Testis (tissue), 2 donors: ENCODE results near the gene NOTCH1.

ENCODE experiments used
- CTCF ChIP-seq, 3 experiments: fragments of 450-650 bp in 2 of 3; fragments of 200-600 bp in 1 of 3; sonication (generic) in 1 of 3; IDR thresholded peaks; one replicate each; pipeline ENCODE4 v1.5.1; 2016 to 2019; ENCODE audit warnings: antibody characterized with exemption in 3 of 3, mild to moderate bottlenecking in 2 of 3, moderate library complexity in 1 of 3
- POLR2A ChIP-seq: fragments of 450-650 bp; IDR thresholded peaks from one replicate; pipeline ENCODE4 v1.6.1; 2017; ENCODE audit warnings: antibody characterized with exemption, mild to moderate bottlenecking, moderate library complexity

- no peak for TF ChIP-seq CTCF (IDR thresholded peaks at IDR 0.05)
- TF ChIP-seq POLR2A = no peak
Observed at GRCh38 chr9:136511144-136511669, 34.6 kb downstream of the NOTCH1 start.
